ENCODE results near the gene HEBP1.

Gene HEBP1

GRCh38 chr12:12947902-12948301 is 52.2 kb downstream of the HEBP1 start:
- ChIA-PET POLR2A (no interaction called here), CTCF (interaction anchor here (0.9 to 1.2 kb wide), 3 partner anchors 10 to 32 kb away, joined by 3 to 5 read pairs (median 3); no protein-coding TSS in a partner anchor)
- DNase-seq (ENCODE audit: low read depth, low spot score), result no peak
- TF ChIP-seq CTCF (IDR thresholded peaks at IDR 0.05; ENCODE audit: insufficient read depth, low read length, missing control alignments), result no peak
- H3K4me3 ChIP-seq (ENCODE audit: low read depth, low read length), result no peak overlapping the region

- no peak for DNase-seq (ENCODE audit: low read depth, low spot score)
- H3K4me3 ChIP-seq (ENCODE audit: low read depth, low read length), result no peak overlapping the region
- CTCF ChIA-PET, result interaction anchor here (0.9 to 1.2 kb wide), 3 partner anchors 22 to 1221 kb away, joined by 3 to 5 read pairs (median 3); no protein-coding TSS in a partner anchor
- no peak for TF ChIP-seq CTCF (IDR thresholded peaks at IDR 0.05; ENCODE audit: insufficient read depth, low read length, missing control alignments)
- POLR2A ChIA-PET, result no interaction called here
Observed at GRCh38 chr12:12946686-12947355, 53.2 kb downstream of the HEBP1 start.

- ChIA-PET POLR2A (no interaction called here), CTCF (no interaction called here)
- TF ChIP-seq CTCF (IDR thresholded peaks at IDR 0.05; ENCODE audit: insufficient read depth, low read length, missing control alignments), result no peak
- no peak for DNase-seq (ENCODE audit: low read depth, low spot score)
- no peak overlapping the region for H3K4me3 ChIP-seq (ENCODE audit: low read depth, low read length)
Observed at GRCh38 chr12:12945591-12945990, 54.5 kb downstream of the HEBP1 start.

GRCh38 chr12:12943586-12944260 is 56.3 kb downstream of the HEBP1 start:
- no peak overlapping the region for H3K4me3 ChIP-seq (ENCODE audit: low read depth, low read length)
- POLR2A ChIA-PET, result no interaction called here
- CTCF ChIA-PET, result interaction anchor here (0.9 to 1.5 kb wide), 2 partner anchors 26 to 27 kb away, joined by 3 read pairs; no protein-coding TSS in a partner anchor
- TF ChIP-seq CTCF (IDR thresholded peaks at IDR 0.05; ENCODE audit: insufficient read depth, low read length, missing control alignments), result no peak
- DNase-seq (ENCODE audit: low read depth, low spot score), result no peak

GRCh38 chr12:12941450-12942350 is 58.4 kb downstream of the HEBP1 start:
- POLR2A ChIA-PET, result no interaction called here
- TF ChIP-seq CTCF (IDR thresholded peaks at IDR 0.05; ENCODE audit: insufficient read depth, low read length, missing control alignments), result no peak
- no peak for DNase-seq (ENCODE audit: low read depth, low spot score)
- H3K4me3 ChIP-seq (ENCODE audit: low read depth, low read length), result no peak overlapping the region
- CTCF ChIA-PET, result interaction anchor here (0.8 to 2.0 kb wide), 5 partner anchors 25 to 105 kb away, joined by 3 to 9 read pairs (median 3); no protein-coding TSS in a partner anchor

Data from AG04449 (cell line).